ENCODE measurements around the gene RNF149.

GRCh38 chr2:101356521-101356920, 48.0 kb upstream of the RNF149 start:
- TF ChIP-seq RAD21 (IDR thresholded peaks at IDR 0.05; ENCODE audit: low read depth), result no peak
- TF ChIP-seq POLR2AphosphoS5 (IDR thresholded peaks at IDR 0.05; ENCODE audit: low read depth, low read length), result no peak
- TF ChIP-seq CTCF (IDR thresholded peaks at IDR 0.05 in 2 of 3, conservative IDR thresholded peaks at IDR 0.05 in 1 of 3; ENCODE audit: borderline replicate concordance in 1 of 3, insufficient read depth in 1 of 3, low read depth in 2 of 3, low read length in 2 of 3), result no peak
- TF ChIP-seq EZH2 (IDR thresholded peaks at IDR 0.05), result no peak
- TF ChIP-seq EGR1 (IDR thresholded peaks at IDR 0.05; ENCODE audit: low read depth), result no peak
- TF ChIP-seq REST (IDR thresholded peaks at IDR 0.05; ENCODE audit: low read depth), result no peak
- TF ChIP-seq POLR2A (IDR thresholded peaks at IDR 0.05; ENCODE audit: borderline replicate concordance, extremely low read depth, insufficient read depth, insufficient read length), result no peak
- TF ChIP-seq ZNF274 (IDR thresholded peaks at IDR 0.05; ENCODE audit: low read depth, low read length), result no peak
- no peak for TF ChIP-seq TCF7L2 (IDR thresholded peaks at IDR 0.05; ENCODE audit: borderline replicate concordance, extremely low read depth, insufficient read depth, insufficient read length)
- TF ChIP-seq YY1 (IDR thresholded peaks at IDR 0.05; ENCODE audit: extremely low read depth, insufficient replicate concordance, low read depth, low read length), result no peak
- no peak for TF ChIP-seq EZH2phosphoT487 (IDR thresholded peaks at IDR 0.05; ENCODE audit: borderline replicate concordance)
- TF ChIP-seq MAX (IDR thresholded peaks at IDR 0.05), result no peak

Measured in HCT116 (cell line).